GM21737 (cell line): ENCODE measurements around the gene ATP11A.
"Not testable (repeated sequence)": the region's sequence is repeated elsewhere in the genome, so short reads cannot be mapped to it uniquely, and the experiment has no call there.

Experiments used
- ATAC-seq: cut with Tn5 transposase; IDR thresholded peaks from one replicate; pipeline ENCODE4 v1.9.1; 2021; ENCODE audit warnings: mild to moderate bottlenecking, moderate library complexity; ENCODE audit not compliant: unreplicated experiment

ATP11A gene

DNA sequence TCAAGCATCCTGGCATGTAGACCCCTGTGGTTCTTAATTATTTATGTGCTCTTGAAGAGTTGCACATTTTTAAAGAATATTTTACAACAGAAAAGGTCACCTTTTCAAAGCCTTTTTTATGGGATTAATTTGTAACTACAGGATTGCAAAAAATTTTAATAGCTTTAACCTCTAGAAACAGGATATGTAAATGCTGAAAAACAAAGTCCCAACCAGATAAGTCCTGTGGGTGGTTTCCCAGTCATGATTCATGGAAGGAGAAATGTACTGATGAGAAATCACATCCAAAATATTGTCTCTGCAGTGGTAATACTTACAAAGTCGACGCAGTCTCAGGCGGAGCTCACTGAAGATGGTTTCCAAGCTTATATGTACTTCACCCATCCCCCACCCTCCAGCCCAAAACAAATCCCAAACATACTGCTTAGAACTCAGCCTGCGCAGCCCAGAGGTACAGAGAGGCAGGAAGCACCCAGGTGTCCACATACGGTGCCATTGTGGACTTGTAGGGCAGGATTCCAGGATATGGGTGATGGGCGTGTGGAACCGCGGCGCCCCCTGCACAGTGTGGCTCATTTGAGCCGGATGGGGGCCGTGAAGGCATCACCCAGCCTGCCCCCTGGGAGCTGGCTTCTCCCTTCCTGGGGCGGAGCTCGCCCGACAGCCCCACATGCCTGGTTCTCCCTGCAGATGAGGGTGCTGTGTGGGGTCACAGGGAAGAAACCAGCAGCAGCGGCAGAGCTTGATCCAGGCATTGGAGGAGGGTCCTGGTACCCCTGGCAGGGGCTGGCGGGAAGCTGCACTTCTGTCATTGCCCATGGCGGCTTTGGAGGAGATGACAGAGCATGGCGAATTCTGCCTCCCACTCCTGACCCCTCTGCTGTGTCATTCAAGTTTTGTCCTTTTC is 101.2 kb downstream of the ATP11A start:
- ATAC-seq, result no peak

DNA sequence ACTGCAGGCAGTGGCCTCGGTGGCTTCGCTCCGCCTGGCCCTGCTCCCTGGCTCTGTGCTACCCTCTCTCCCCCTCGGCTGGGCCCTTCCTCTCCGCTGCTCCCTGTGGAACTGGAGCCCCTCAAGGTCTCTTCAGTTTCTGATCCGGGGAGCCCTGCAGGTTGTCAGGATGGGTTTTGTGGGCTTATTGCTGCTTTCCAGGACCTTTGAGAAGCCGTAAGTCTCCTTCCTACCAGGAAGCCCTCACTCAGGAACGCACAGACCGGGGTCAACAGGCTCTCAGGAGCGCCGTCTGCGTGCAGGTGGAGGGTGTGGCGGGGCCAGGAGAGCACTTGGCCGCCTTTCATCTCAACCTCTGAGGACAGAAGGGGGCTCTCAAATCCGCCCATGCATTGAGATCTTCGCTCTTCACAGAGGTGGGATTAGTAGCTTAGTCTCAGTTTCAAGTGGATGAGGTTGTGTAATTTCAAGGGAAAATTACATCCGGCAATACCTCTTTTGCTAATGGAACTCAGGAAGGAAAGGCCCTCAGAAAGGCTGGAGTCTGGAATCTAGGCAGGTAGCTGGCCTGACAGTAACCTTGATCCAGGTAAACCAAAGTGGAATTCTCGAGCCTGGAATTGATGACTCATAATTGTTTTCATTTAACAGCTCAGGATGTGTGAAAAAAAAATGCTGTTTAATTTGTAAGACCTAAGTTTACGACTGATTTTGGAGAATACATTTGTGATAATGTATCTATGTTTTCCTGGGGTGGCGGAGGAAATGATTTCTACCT is 102.0 kb downstream of the ATP11A start:
- no peak for ATAC-seq

DNA sequence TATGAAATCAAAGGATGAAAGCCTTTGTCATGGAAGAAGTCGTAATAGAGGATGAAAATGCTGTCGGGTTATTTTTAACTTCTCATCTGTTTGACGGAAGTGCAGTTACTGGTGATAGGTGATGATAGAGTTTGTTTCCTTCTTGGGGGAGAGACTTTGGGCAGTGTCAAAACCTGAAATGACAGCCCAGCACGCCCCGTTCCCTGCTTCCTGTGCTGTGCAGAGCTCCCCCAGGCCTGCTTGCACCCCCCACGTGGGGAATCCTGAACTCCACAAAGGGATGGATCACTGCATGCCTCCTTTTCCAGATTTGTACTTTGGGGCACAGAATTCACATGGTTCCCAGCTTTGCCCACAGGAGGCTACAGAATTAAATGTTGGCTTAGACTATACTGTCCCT is 102.7 kb downstream of the ATP11A start:
- ATAC-seq, result no peak

DNA sequence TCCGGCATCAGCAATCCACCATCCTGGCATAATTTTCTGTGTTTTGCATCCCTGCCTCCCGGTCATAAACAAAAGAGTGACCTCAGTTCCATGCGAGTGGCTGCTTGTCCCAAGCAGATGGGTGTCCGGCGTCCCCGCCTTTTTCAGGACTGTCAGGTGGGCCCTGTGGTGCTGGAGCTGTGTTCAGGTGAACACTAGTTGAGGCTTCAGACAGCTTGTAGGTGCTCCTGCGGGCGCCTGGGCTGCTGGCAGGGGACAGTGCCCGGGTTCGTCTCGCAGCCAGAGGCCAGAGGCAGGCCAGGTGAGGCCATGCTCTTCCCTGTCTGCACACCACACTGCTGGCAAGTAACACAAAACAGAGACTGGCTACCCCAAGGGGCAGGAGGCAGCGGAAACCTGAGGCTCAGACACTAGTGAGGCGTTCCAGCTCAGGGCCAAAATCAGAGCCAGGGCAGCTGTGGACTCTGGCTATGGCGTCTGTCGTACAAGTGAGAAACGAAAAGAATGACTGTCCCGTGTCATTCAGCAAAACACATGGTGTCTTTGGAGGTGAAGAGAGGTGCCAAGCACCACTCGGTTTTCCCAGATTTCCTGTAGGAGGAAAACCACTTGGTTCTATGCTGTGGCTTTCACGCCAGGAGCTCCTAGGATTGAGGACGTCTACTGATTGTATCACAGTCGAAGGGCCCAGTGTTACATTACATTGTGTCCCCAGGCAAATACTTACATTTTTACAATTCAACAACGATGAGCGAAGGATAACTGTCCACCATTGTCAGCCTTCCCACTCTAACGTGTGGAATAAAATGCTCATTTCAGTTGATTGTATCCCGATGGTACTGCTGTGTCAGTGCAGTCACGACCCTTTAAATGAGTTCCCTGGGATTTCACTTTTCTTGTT is 104.0 kb downstream of the ATP11A start:
- ATAC-seq, result no peak

DNA sequence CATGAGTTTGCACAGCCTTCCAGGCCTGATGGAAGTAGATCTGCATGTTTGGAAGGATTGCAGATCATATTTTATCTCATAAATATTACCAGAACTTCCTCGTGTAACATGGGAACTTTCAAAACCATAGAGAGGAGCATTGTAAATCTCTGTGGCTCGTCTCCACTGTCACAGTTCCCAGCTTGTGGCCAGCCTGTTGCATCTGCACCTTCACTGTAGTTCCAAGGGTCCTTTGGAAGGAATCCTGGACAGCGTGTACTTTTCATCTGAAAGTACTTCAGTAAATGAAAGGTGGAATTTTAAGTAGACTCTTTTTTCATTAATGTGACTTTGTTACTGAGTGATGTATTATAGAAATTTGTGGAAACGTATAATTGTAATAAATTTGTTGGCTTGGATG is 105.4 kb downstream of the ATP11A start:
- ATAC-seq, result no peak

DNA sequence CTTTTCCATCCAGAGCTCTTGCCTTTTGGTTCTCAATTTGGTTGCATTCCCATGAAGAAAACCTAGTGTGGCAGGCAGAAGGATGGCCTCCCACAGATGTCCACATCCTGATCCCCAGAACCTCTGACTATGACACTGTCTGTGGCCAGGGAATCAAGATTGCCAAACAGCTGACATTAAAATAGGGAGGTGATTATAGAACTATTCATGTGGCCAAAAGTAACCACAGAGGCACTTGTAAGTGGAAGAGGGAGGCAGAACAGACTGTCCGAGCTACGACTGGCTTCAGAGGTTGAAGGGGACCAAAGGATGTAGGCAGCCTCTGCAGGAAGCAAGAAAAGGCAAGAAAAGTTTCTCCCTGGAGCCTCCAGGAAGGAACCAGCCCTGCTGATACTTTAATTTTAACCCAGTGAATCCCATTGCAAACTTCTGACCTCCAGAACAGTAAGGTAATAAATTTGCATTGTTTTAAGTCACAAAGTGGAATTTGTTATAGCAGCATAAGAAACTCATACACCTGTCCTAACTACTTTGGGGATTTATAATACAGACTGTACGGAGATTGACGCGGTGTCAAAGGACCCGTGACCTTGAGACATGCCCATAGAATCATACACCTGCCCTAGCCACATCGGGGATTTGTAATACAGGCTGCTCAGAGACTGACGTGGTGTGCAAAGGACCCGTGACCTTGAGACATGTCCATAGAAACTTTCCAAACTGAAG is 106.5 kb downstream of the ATP11A start:
- no peak for ATAC-seq

DNA sequence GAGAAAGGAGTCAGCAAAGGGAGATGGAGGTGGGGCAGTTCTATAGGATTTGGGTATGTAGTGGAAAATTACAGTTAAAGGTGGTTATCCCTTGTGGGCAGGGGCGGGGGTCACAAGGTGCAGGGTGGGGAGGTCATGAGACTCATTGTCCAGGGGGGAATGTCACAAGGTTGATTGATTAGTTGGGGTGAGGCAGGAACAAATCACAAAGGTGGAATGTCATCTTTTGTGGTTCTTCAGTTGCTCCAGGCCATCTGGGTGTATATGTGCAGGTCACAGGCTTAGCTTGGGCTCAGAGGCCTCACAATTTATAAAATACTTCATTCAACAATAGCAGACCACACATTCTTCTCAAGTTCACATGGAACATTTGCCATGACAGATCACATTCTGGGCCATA is 109.6 kb downstream of the ATP11A start:
- no peak for ATAC-seq

DNA sequence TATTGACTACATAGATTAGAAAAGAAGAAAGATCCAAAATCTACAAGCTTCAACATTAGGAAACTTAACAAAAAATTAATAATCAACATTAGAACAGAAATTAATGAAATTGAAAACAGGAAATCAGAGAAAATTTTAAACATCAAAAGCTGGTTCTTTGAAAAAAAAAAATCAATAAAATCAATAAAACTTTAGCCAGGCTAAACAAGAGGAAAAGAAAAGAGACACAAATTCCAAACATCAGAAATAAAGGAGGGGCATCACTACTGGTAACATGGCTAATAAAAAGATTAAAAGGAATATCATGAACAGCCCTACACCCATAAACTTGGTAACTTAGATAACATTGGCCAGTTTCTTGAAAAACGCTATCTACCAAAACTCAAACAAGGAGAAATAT is 110.2 kb downstream of the ATP11A start:
- ATAC-seq, result no peak

DNA sequence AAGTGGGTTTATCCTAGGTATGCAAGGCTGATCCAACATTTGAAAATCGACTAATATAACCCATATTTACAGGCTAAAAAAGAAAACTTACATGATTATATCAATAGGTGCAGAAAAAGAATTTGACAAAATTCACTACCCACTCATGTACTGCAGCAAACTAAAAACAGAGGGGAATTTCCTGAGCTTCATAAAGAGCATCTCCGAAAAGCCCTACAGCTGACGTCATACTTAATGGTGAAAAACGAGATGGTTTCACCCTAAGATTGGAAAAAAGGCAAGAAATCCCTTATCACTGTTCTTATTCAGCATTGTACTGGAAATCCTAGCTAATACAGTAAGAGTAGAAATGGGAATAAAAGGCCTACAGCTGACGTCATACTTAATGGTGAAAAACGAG is 111.0 kb downstream of the ATP11A start:
- ATAC-seq, result not testable (repeated sequence)

DNA sequence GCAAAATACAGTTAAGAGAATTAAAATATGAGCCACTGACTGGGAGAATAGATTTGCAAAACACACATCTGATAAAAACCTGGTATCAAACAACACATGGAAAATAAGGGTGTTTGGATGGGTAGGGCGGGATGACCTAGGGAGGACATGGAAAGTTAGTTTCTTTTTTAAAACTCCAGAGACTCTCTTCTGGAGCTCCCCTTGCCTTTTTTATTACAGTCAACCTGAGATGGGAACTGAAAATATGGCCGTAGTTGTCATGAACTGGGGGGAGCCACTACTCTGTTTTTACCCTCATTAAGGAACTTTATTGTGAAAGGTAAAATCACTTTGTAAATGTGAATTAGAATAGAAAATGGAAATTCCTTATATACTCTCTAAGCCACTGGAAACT is 113.0 kb downstream of the ATP11A start:
- no peak for ATAC-seq

DNA sequence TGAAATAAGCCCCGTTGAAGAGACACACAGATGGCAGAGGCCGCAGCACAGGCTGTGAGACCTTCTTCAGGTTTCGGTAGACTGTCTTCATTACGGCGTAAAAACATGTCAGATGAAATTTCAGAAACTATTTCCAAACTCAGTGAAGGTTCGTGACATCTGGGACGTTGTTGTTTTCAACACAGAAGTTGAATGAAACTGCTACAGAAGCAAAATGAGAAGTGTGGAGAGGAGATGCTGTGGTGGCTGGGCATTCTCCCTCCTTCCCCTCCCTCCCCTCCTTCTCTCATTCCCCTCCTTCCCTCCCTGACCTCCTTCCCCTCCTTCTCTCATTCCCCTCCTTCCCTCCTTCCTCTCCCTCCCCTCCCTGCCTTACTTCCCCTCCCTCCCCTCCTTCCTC is 113.6 kb downstream of the ATP11A start:
- no peak for ATAC-seq

DNA sequence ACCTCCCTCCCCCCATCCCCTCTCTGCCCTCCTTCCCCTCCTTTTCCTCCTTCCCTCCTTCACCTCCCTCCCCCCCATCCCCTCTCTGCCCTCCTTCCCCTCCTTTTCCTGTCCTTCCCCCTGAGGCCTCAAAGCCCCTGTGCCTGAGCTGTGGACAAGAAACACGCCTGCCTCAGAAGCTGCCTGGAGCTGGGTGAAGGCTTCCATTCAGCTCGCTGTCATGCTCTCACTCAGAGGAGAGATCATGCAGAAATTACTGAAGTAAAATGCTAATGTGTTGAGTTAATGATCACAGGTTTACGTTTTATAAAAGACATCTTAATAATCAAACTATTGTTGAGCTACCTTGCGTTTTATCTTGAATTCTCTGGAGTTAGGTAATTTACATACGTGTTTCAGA is 114.5 kb downstream of the ATP11A start:
- no peak for ATAC-seq

DNA sequence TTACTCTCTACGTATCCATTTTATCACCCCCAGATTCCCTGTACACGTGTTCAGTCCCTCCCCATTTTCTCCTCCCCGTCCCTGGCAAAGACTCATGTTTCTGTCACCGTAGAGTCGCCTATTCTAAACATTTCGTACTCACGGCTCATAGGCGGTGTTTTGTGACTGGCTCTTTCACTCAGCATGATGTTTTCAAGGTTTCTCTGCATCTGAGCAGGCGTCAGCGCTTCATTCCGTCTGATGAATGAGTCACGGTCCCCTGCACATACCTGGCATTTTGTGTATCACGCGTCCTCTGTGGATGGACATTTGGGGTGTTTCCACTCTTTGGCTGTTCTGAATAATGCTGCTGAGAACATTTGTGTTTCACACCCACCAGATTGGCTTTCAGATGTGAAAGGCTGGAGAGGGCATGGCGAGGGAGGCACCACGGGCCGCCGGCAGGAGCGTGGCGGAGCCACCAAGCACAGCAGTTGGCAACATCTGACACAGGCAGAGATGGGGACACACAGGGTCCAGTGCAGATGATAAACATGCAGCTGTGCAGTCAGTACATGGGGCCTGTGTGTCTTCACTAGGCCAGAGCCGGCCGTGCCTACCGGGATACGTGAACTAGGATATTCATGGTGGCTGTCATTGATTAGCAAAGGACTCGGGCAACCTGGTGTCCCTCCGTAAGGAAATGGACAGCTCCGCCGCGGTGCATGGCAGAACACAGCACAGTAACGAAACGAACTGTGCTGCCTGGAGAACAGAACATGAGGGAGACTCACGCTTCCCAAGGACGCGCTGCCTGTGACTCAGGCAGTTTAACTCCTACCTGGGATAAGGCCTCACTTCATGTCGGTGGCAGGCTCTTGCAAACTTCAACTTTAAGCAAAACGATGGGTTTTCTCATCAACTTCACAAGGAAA is 117.2 kb downstream of the ATP11A start:
- ATAC-seq, result no peak

DNA sequence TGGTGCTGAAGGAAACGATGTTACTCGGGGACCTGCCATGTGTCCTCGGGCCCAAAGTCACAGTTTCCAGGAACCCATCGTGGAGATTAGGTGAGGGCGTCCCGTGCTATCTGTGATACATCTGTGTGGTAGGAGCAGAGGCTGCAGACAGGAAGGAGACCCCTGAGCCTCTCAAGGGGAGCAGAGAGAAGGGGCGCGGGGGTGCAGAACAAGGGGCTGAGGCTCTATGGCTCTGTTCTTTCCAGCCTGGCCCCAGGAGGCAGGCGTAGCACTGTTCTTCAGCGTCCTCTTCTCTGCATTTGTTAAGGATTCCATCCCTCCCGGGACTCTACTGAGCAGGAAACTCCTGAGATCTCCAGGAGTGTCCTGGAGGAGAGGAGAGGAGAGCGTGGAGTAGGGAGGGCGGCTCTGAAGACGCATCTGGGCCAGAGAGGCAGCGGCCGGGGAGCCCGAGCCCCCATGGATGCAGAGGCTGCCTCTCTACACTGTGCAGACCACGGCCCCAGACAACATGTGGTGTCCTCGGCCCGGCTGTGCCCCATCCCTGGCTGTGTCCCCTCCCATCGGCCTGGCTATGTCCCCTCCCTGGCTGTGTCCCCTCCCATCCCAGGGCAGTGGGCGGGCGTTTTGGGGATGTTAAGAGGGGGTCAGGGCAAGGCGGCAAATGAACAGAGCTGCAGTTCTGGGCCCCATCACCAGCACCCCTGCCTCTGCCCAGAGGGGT is 118.0 kb downstream of the ATP11A start:
- no peak for ATAC-seq

DNA sequence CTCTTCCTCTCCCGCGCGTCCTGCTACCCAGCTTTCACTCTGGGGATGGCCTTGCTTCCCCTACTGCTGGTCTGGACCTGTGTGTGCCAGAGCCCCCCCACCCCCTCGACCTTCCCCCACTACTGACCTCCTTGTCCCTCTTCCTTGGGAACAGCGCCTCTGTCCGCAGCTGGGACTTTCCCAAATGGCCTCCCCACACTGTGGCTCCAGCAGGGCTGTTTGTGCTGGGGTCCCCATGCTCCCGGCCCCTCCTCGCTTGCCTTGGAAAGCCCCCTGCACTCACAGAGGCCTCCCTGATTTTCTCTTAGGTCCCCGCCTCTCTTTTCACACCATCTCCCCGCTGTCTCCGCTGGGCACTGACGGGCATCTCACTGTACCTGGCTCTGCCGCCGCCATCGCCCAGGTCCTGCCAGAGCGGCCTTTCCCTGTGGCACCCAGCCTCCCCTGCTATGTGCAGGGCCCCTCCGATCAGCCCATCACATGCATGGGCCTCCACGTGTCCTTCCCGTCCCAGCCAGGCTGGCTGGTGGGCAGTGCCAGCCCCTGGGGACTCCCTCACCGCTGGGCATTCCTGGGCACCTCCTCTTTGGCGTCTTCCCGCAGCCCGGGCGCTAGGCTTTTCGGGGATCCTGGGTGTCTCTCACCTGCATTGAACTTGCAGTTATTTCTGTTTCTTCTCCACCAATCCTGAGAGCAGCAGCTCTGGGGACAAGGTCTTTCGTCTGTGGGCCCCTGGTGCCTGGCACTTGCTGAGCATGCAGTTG is 118.7 kb downstream of the ATP11A start:
- no peak for ATAC-seq

DNA sequence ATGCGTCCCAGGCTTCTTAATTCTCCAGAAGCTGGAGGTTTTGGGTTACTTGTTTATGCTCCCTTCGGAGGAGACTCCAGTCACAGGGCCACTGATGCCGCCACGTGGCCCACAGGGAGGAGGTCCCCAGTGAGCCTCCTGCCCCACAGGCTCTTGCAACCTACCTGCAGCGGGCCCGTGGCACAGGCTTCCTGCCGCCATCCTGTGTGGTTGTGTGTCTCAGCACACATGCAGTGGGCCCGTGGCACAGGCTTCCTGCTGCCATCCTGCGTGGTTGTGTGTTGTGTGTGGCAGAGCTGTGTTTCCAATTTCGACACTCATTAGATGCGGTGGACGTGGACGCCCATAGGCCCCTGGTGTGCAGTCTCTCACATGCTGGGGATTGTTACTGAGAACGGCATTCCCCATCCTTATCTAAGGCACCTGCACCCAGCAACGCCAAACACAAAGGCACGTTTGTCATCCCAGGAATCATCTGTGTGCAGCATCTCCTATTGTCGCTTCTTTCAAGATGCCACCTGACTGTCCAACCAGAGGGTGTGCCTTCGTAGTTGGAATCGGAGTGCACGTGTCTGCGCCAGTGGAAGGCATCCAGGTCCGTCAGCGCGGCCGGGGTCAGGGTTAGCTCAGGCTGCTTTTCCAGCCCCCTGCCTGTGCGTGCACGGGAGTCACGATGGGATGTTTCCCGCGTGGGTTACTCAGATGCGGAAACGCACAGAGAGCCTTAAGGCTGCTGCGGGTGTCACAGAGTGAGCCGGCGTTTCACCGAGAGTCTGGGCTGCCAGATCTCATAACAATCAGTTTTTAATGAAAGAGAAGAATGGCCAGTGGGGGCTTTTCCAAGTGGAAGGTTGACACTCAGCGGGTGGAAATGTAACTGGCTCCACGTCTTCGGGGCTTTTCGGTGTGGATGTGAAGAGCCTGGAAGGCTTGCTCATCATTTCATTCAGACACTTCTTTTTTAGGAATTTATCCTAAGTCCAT is 119.8 kb downstream of the ATP11A start:
- no peak for ATAC-seq

DNA sequence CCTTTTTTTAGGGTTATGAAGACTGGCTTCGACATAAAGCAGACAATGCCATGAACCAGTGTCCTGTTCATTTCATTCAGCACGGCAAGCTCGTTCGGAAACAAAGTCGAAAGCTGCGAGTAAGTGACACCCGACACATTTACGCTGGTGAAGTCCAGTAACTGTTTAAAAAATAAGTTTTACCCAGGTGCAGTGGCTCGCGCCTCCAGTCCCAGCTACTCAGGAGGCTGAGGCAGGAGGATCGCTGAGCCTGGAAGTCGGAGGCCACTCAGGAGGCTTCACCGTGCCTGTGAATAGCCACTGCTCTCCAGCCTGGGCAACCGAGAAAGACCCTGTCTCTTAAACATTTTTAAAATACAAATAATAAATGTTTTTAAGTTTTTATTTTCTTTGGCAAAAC is 120.8 kb downstream of the ATP11A start:
- ATAC-seq, result no peak
